Mononuclear cell (primary cell): Measurements from ENCODE around the gene SLC25A10. TPM values are rescaled to one million over a fixed set of nuclear protein-coding genes. Genes with fewer than 3 reads are reported as not detected.

Source experiments
- H3K27me3 ChIP-seq: 2 replicates; pipeline ENCODE4 v1.6.0; 2011; ENCODE audit warnings: low read length, control low read depth; ENCODE audit not compliant: insufficient read depth
- H3K4me1 ChIP-seq: 2 replicates; pipeline ENCODE4 v1.5.1; 2011; ENCODE audit warnings: mild to moderate bottlenecking, low read length, control low read depth; ENCODE audit not compliant: insufficient read depth
- H3K4me3 ChIP-seq: 2 replicates; pipeline ENCODE4 v1.5.1; 2011; ENCODE audit warnings: mild to moderate bottlenecking, low read length, moderate library complexity
- H3K9me3 ChIP-seq: 2 replicates; pipeline ENCODE4 v1.5.1; 2011; ENCODE audit warnings: low read depth, mild to moderate bottlenecking, control low read depth, low read length
- total RNA-seq: library from RNA; depleted of rRNA; stranded (reverse); fragments of >200 nt; gene quantifications from one replicate; pipeline ENCODE4 v1.2.3, GENCODE V29; 2012

Gene SLC25A10
- total RNA-seq, 1 donor = 1.5 TPM

DNA sequence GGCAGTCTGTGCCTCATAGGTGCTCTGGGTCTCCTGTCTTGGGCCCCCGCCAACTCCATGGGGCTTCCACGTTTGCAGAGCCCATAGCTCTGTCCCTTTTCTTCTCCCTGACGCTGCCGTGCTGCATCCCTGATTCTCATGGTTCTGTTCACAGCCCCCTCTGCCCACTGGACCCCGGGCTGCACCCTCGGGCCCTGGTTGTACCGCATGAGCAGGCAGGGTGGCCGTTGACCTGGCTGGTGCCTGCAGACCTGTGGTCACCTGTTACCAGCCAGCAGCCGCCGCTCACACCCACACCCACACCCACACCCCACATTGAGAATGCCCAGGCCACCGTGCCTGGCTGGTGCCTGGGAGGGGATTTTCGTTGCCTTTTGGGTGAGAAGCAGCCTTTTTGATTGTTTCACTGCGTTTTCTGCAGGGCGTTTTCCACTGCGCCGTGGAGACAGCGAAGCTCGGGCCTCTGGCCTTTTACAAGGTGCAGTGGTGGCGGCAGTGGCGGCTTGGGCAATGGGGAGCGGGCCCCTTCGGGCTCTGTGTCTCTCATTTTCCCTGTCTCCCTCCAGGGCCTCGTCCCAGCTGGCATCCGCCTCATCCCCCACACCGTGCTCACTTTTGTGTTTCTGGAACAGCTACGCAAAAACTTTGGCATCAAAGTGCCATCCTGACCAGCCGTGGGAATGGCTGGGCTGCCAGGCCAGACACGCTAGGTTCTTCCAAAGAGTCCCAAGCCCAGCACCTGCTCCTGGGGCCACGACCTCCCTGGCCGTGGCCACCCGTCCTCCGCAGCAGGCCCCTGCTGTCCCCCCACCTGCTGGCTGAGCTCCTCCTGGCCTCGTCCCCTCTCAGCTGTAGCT lies 7.6 kb downstream of the SLC25A10 start:
- Histone ChIP-seq H3K4me3 (no peak overlapping the region), H3K27me3 (no peaks in the 10 kb centered on the region), H3K9me3 (no peaks in the 10 kb centered on the region), H3K4me1 (no peaks in the 10 kb centered on the region)

DNA sequence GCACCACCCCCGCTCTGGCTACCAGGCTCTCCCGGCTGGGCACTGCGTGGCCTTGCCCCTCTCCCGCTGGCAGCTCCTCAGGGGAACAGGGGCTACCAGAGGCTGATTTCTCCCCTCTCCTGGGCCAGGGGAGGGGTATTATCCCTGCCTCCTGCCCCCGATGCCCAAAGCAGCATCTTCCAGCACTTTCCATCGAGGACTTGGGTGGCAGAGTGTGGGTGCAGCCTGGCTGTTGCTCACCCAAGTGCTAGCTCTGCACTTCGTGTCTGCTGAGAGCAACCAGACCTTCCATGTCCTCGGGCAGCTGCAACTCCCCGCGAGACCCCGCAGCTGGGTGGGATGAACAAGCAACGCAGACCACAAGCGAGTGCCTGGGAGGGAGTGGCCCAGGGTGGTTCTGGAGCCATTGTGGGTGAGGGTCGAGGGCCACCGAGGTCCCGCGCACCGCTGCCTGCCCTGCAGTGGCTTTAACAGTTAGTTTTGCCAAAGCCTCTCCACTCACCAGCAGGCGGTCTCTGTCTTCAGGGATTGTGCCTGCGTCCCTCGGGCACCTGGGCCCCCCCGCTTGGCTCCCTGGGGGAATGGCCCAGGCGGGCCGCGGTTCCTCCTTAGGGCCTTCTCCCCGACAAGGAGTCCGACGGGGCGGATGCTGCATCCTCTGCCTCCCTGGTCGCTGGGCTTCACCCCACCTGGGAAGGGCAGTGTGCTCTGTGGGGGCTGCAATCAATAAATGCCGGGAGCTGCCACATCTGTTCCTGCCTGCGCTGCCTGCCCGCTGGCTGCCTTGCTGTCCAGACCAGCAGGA lies 8.4 kb downstream of the SLC25A10 start:
- no peaks in the 10 kb centered on the region for H3K9me3 ChIP-seq
- no peak overlapping the region for H3K4me3 ChIP-seq
- H3K27me3 ChIP-seq = no peaks in the 10 kb centered on the region
- H3K4me1 ChIP-seq = no peaks in the 10 kb centered on the region

DNA sequence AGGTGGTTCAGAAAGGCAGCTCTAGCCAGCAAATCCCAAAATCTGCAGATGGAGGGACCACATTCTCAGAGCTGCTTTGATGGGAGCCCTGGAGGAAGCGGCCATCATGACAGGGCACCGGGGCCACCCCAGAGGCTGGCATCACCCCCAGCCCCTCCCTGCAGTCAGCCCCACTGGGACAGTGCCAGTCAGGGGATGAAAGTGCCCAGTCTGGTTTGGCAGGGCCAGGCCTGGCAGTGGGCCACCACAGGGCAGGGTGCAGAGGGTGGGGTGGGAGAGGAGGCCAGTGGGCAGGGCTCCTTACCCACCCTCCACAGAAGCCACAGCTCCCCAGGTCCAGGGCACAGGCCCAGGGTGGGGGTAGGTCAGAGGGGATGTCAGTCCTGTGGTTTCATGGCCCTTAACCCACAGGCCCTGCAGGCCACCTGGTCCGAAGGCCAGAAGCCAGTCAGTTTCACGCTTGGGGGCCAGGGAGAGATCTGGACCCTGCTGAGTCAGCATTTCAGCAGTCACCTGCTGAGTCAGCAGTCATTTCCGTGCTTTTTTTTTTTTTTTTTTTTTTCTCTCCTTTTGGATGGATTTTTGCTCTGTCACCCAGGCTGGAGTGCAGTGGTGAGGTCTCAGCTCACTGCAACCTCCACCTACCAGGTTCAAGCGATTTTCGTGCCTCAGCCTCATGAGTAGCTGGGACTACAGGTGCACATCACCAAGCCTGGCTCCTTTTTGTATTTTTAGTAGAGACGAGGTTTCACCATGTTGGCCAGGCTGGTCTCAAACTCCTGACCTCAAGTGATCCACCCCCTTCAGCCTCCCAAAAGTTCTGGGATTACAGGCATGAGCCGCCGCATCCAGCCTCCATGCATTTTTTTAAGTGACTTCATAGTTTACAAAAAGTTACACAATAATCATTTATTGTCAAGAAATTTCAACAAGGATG lies 10.4 kb downstream of the SLC25A10 start:
- Histone ChIP-seq H3K4me1 (no peaks in the 10 kb centered on the region), H3K27me3 (no peaks in the 10 kb centered on the region), H3K9me3 (no peaks in the 10 kb centered on the region), H3K4me3 (no peak overlapping the region)

DNA sequence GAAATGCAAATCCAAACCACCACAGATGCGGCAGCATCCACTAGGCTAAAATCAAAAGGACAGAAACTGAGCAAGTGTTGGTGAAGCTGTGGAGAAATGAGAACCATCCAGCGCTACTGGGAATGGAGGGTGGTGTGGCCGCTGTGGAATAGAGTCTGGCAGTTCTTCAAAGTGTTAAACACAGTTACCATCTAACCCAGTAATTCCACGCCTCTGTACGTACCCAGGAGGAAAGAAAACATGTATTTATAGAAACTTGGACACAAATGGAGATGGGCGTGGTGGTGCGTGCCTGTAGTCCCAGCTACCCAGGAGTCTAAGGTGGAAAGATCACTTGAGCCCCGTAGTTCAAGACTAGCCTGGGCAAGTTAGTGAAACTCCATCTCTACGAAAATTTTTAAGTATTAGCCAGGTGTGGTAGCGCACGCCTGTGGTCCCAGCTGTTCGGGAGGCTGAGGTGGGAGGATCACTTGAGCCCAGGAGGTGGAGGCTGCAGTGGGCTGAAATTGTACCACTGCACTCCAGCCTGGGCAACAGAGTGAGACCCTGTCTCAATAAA lies 11.6 kb downstream of the SLC25A10 start:
- Histone ChIP-seq H3K27me3 (no peaks in the 10 kb centered on the region), H3K4me3 (no peak overlapping the region), H3K4me1 (no peaks in the 10 kb centered on the region), H3K9me3 (no peaks in the 10 kb centered on the region)

DNA sequence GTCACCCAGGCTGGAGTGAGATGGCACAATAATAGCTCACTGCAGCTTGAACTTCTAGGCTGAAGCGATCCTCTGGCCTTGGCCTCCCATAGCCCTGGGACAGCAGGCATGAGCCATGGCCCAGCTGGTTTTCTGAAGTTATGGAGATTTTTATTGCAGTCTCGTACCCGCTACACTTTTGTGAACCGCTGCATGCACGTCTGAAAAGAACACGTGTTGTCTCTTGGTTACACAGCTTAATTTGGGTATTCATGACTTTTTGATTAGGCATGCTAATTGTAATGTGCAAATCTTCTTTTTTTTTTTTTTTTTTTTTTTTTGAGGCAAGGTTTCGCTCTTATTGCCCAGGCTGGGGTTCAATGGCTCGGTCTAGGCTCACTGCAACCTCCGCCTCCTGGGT lies 13.4 kb downstream of the SLC25A10 start:
- H3K4me1 ChIP-seq = no peaks in the 10 kb centered on the region
- no peaks in the 10 kb centered on the region for H3K27me3 ChIP-seq
- no peak overlapping the region for H3K4me3 ChIP-seq
- no peaks in the 10 kb centered on the region for H3K9me3 ChIP-seq

DNA sequence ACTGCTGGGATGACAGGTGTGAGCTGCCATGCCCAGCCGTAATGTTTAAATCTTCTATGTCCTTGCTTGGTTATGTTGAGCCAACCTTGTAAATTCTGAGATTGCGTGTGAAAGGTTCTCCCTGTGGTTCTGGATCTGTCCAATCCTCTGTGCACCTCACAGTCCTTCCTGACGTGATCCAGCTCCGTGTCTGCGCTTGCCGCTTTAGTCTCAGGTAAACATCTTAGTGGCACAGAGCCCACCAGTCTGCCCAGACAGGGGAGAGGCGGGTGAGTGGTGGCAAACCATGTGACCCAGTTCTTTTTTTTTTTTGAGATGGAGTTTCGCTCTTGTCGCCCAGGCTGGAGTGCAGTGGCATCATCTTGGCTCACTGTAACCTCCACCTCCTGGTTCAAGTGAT lies 13.9 kb downstream of the SLC25A10 start:
- Histone ChIP-seq H3K27me3 (no peaks in the 10 kb centered on the region), H3K4me1 (no peaks in the 10 kb centered on the region), H3K4me3 (no peak overlapping the region), H3K9me3 (no peaks in the 10 kb centered on the region)

DNA sequence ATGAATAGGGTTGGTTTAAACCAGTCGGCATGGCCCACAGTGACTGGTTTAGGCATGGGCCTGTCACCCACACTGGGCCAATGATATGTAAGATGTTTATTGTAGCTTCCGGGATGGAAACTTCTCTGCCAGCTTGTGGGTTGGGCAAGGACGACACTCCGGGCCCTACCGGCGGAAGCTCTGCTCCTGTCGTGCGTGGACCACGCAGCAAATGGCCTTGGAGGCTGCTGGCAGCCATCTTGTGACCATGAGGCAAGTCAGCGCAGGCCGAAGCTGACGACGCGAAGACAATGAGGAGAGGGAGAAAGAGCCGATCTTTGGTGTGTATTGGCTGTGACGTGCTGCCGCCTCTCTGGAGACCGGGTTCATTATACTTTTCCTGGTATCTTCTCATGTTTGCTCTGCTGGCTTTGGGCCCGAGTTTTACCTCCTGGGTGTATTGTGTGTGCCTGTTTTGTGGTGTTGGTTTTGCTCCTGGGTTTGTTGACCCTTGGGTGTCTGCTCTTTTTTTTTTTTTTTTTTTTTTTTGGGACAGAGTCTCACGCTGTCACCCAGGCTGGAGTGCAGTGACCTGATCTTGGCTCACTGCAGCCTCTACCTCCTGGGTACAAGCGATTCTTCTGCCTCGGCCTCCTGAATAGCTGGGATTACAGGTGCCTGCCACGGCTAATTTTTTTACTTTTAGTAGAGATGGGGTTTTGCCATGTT lies 15.4 kb downstream of the SLC25A10 start:
- H3K4me1 ChIP-seq = no peaks in the 10 kb centered on the region

DNA sequence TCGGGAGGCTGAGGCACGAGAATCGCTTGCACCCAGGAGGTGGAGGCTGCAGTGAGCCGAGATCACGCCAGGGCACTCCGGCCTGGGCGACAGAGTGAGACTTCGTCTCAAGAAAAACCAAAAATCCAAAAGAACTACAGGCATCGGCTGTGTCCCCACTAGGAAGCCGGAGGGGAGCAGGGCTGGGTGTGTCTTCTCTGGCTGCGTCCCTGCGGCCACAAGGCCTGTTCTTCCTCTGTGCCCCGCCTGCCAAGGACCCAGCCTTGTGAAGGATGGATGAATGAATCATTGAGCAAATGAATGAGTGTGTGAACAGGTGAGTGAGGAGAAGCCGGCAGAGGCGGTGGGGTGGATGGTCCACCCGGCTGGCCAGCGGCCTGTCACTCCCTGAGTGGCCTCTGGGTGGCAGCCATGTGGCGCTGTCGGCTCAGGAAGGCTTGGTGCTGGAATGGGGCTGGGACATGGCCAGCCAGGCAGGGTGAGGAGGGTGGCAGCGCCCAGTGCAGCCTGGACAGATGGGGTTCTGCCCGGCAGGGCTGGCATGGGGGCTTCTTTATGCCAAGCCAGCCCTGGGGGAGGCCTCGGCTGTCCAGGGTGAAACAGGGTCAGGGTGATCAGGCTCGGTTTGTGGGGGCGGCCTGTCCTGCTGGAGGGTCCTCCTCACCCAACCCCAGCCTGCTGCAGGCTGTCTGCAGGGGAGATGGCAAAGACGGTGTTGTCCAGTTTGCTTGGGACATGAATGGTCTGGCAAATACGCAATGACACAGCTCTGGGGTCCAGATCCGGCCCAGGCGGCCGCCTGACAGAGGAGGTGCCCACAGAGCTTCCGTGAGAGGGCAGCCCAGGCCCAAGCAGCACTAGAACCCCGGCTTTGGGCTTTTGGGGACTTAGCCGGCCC lies 21.7 kb downstream of the SLC25A10 start:
- H3K4me1 ChIP-seq = peaks cover 13% of the 10 kb centered on the region
- no peaks in the 10 kb centered on the region for H3K9me3 ChIP-seq
- H3K27me3 ChIP-seq = no peaks in the 10 kb centered on the region

More for the DNA sequence above, 15.4 kb downstream of the SLC25A10 start:
- no peaks in the 10 kb centered on the region for H3K27me3 ChIP-seq
- H3K4me3 ChIP-seq = no peak overlapping the region
- H3K9me3 ChIP-seq = no peaks in the 10 kb centered on the region

DNA sequence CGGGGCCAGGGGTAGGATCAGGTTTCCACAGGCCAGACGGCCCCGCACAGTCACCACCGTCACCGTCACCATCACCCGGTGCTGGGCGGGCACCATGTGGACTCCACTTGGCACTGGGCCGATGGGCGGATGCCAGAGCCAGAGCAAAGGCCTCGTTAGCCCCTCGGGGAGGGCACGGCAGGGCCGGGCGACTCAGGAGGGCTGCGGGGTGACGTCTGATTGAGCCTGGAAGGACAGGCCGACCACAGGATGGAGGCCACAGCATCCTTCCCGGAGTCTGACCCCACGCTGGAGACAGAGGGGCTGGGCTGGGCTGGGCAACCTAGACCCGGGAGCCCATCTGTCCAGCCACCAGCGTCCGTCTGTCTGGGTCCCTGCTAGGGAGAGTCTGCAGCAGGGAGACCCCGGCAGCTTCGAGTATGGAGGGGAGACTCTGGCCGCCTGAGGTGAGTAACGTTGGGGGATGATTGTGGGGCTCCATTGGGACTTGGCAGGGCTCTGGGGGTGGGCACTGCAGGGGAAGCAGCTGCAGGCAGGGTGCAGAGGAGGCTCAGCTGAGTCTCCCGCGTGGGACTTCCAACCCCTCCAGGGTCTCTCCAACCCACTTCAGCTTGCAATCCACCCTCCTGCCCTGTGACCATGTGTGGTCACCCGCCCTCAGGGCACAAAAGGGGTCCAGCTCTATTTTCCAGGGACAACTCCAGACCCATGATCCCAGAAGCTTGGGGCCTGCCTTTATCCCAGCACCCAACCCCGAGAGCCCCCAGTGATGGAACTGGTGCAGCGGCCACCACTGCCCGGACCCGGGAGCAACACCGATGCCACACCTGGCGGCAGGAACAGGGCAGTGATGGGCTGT lies 22.6 kb downstream of the SLC25A10 start:
- H3K4me1 ChIP-seq = peaks cover 13% of the 10 kb centered on the region
- no peak overlapping the region for H3K4me3 ChIP-seq
- no peaks in the 10 kb centered on the region for H3K9me3 ChIP-seq
- H3K27me3 ChIP-seq = no peaks in the 10 kb centered on the region

More for the DNA sequence above, 21.7 kb downstream of the SLC25A10 start:
- H3K4me3 ChIP-seq = no peak overlapping the region

DNA sequence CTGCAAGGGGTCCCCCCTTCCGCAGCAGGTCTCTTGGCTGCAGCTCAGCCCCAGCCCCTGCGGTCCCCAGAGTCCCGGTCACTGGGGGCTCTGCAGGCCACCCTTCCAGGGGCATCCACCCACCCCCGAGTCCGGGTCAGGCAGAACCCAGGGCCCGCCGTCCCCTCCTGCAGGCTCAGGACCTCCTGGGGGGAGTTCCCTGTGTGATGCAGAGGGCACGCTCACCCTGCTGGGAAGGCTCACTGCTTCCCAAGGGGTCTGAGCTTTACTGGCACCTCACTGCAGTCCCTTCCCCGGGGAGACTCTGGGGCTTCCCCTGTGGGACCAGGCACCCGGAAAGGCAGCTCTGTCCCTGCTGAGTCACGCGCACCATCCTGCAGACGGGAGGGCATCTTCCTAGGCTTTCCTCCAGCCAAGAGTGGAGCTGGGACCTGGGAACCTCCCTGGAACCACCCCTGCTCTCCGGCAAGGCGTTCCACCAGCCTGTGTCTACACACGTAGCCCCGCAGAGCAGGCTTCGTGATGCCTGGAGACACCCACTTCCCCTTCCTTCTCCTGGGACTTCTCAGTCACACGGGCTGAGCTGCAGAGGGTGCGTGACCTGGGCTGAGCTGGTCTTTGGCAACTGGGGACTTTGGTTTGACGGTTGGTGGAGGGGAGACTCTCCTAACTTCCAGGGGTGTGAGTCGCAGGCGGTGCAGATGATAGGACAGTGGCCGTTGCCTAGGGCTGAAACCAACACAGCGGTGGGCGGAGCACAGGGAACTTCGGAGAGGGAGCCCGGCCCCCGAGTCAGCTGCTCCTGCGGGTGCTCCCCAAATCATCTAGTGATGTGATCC lies 23.4 kb downstream of the SLC25A10 start:
- H3K4me1 ChIP-seq = peaks cover 13% of the 10 kb centered on the region
- H3K27me3 ChIP-seq = no peaks in the 10 kb centered on the region
- H3K4me3 ChIP-seq = no peak overlapping the region
- H3K9me3 ChIP-seq = no peaks in the 10 kb centered on the region

DNA sequence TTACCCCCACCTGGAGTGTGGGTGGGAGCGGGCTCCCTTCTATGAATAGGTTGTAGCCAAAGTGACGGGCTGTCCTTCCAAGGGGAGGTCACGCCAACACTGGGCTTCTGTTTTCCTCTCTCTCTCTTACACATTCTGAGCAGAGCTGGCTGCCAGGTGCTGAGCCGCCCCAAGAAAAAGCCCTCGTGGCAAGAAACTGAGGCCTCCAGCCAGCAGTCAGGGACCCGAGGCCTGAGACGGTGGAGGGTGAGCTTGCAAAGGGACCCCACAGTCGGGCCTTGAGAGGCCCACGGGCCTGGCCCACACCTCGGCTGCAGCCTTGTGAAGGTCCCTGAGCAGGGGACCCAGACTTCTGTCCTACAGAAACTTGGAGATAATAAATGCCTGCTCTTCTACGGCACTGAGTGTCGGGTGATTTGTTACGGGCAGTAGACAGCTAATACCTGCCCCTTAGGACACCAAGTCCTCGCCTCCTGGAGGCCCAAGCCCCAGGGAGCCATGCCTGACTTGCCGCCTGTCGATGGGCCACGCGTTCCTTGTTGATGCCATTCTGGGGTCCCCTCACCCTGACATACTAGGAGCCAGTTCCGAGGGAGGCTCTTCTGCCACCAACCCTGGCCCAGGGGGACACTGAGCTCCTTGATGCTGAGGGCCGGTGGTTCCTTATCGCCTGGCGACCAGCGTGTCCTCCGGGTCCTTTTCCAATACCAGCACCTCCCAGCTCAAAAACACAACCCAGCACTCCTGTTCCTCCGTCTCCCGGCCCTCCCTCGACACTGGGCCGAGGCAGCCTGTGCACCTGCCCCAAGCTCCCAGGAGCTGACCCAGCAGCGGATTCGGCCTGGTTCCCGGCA lies 26.1 kb downstream of the SLC25A10 start:
- Histone ChIP-seq H3K9me3 (no peaks in the 10 kb centered on the region), H3K4me3 (no peak overlapping the region), H3K4me1 (peaks cover 16% of the 10 kb centered on the region), H3K27me3 (no peaks in the 10 kb centered on the region)
